ENCODE data around the gene SEMA5B.

DNA sequence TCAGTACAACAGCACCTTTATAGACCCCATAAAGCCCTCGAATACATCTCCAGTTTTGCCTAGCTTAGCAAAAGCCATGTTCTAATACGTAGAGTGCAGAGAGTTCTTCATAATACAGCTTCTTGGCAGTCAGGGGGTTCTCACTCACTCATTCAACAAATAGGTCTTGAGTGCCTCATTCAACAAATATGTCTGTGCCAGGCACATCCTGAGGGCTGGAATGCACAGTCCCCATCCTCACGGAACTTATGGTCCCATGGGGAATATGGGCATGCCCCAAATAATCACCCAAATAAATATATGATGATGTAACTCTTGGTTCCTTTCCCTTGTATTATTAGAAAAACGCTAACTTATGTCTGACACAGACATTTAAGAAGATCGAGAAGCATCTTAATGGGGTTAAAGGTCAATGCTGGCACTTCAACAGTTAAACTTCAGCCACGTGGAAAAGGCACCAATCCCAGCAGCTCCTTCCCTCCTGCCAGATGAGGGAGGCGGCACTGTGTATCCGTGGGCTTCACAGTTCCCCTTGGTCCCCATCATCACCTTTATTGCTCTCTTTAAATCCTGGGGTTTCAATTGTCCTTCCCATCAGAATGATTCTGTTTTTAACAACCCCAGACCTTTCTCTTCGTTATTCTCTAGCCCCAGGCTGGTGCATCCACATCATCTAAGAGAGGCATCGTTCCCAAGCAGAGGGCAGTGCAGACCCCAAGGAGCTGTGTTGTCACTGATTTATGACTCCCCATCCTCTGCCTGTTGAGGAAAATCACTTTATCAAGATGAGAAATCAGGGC, 18.9 kb upstream of the SEMA5B start:
- TF ChIP-seq YY1 (IDR thresholded peaks at IDR 0.05) (no peak), RAD21 (IDR thresholded peaks at IDR 0.05) (no peak), SP1 (IDR thresholded peaks at IDR 0.05) (no peak), HNF4G (IDR thresholded peaks at IDR 0.05) (no peak)
- TF ChIP-seq, protein P1, sequence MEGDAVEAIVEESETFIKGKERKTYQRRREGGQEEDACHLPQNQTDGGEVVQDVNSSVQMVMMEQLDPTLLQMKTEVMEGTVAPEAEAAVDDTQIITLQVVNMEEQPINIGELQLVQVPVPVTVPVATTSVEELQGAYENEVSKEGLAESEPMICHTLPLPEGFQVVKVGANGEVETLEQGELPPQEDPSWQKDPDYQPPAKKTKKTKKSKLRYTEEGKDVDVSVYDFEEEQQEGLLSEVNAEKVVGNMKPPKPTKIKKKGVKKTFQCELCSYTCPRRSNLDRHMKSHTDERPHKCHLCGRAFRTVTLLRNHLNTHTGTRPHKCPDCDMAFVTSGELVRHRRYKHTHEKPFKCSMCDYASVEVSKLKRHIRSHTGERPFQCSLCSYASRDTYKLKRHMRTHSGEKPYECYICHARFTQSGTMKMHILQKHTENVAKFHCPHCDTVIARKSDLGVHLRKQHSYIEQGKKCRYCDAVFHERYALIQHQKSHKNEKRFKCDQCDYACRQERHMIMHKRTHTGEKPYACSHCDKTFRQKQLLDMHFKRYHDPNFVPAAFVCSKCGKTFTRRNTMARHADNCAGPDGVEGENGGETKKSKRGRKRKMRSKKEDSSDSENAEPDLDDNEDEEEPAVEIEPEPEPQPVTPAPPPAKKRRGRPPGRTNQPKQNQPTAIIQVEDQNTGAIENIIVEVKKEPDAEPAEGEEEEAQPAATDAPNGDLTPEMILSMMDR (IDR thresholded peaks at IDR 0.05; ENCODE audit: low read depth, low read length, missing input control), result no peak
- TF ChIP-seq, protein P2, sequence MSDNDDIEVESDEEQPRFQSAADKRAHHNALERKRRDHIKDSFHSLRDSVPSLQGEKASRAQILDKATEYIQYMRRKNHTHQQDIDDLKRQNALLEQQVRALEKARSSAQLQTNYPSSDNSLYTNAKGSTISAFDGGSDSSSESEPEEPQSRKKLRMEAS (IDR thresholded peaks at IDR 0.05), result no peak

All from liver (tissue), 3 donors.